Kidney (tissue), 14 donors: ENCODE results near the gene NFYC. TPM values are rescaled to one million over a fixed set of nuclear protein-coding genes. Genes with fewer than 3 reads are reported as not detected.

Experiments
- DNase-seq, 5 donors: peaks; one replicate each; pipeline ENCODE4 v3.0.0-alpha.2; 2013 to 2020
- FAIRE-seq: peaks from 2 replicates; lab custom pipeline; 2012; peaks lifted over from hg19 to GRCh38; lab: Jason Lieb, UNC
- H3K27ac ChIP-seq, 2 donors: one replicate each; pipeline ENCODE4 v1.7.0; 2013; ENCODE audit warnings: low read depth in 2 of 2, low read length in 2 of 2, inconsistent platforms in 1 of 2
- H3K27me3 ChIP-seq: one replicate; pipeline ENCODE4 v1.7.1; 2013; ENCODE audit warnings: low read length, inconsistent platforms; ENCODE audit not compliant: control insufficient read depth, insufficient read depth
- H3K36me3 ChIP-seq, 3 donors: one replicate each; pipeline versions ENCODE4 v1.7.0 to v1.7.1; 2013; ENCODE audit warnings: low read length in 3 of 3, control low read depth in 1 of 3, inconsistent platforms in 1 of 3; ENCODE audit not compliant: insufficient read depth in 3 of 3, control insufficient read depth in 2 of 3
- H3K4me1 ChIP-seq, 3 donors: one replicate each; pipeline versions ENCODE4 v1.7.0 to v1.7.1; 2013; ENCODE audit warnings: low read length in 3 of 3, inconsistent platforms in 1 of 3, low read depth in 1 of 3; ENCODE audit not compliant: control insufficient read depth in 2 of 3, insufficient read depth in 2 of 3
- H3K4me3 ChIP-seq, 3 donors: one replicate each; pipeline versions ENCODE4 v1.7.0 to v1.8.1; 2013; ENCODE audit warnings: low read length in 3 of 3, control low read depth in 1 of 3, inconsistent platforms in 1 of 3
- H3K9ac ChIP-seq, 3 donors: one replicate each; pipeline versions ENCODE4 v1.7.0 to v1.7.1; 2013; ENCODE audit warnings: low read length in 3 of 3, control low read depth in 1 of 3, inconsistent platforms in 1 of 3
- H3K9me3 ChIP-seq, 3 donors: one replicate each; pipeline versions ENCODE4 v1.7.0 to v1.7.1; 2013; ENCODE audit warnings: low read length in 3 of 3, control low read depth in 1 of 3, inconsistent platforms in 1 of 3; ENCODE audit not compliant: control insufficient read depth in 2 of 3, insufficient read depth in 1 of 3
- CTCF ChIP-seq: IDR thresholded peaks from 3 replicates; pipeline ENCODE4 v1.5.1; 2012; ENCODE audit warnings: mild to moderate bottlenecking, moderate library complexity, borderline replicate concordance; ENCODE audit not compliant: insufficient read depth; ENCODE audit errors: extremely low read depth
- intact Hi-C: fragments of 100-400 bp; cut with DNase I; formaldehyde crosslinking; loops from one replicate; pipeline ENCODE4 v1.11.1; 2022
- polyA plus RNA-seq: library from polyadenylated mRNA; stranded (reverse); fragments of 350-450 nt; fragmentation: Illumina TruSeq; extraction: RNeasy Lipid Tissue Mini Kit (QIAGEN cat#74804); gene quantifications from one replicate; pipeline ENCODE4 v1.2.3, GENCODE V29; 2014; ENCODE audit warnings: low read depth, low replicate concordance; ENCODE audit not compliant: insufficient read depth
- total RNA-seq: library from RNA; stranded (reverse); fragmentation: NEBNext Ultra II Directional; extraction: Animal tissue kit (Norgen Biotek cat#: 25700); gene quantifications from one replicate; pipeline ENCODE4 v1.2.1, GENCODE V29; 2021
- donor health status: control.
- donor health status: control.
- donor health status: control.
- donor health status: control.
- donor health status: control.
- donor health status: DM: yes; HTN: yes; CAD: no.
- donor health status: Normal renal cell carcinoma (clear cell type).

The NFYC gene
- total and polyA plus RNA-seq, 2 donors from 2014 or later, result 52.1 to 69.3 TPM

GRCh38 chr1:40743860-40744259 lies 52.4 kb downstream of the NFYC start:
- H3K4me3 ChIP-seq, result no peak overlapping the region
- H3K4me1 ChIP-seq, result peaks cover 2 to 12% (median 9%) of the 10 kb centered on the region in 3 donors
- H3K9ac ChIP-seq, result no peak overlapping the region
- no peak for FAIRE-seq
- intact Hi-C loops, result no loop called here
- H3K27ac ChIP-seq, result no peak overlapping the region
- no peak for DNase-seq
- H3K9me3 ChIP-seq, result no peaks in the 10 kb centered on the region
- H3K36me3 ChIP-seq, result peaks cover 11 to 29% (median 18%) of the 10 kb centered on the region in 3 donors
- no peak for TF ChIP-seq CTCF
- no peaks in the 10 kb centered on the region for H3K27me3 ChIP-seq

- H3K27me3 ChIP-seq, result no peaks in the 10 kb centered on the region
- no peak for TF ChIP-seq CTCF
- no peaks in the 10 kb centered on the region for H3K9me3 ChIP-seq
- H3K36me3 ChIP-seq, result peaks cover 6 to 28% (median 14%) of the 10 kb centered on the region in 3 donors
- no peak overlapping the region for H3K9ac ChIP-seq
- DNase-seq (no peak), FAIRE-seq (no peak)
- peaks cover 0 to 6% (median 6%) of the 10 kb centered on the region in 3 donors for H3K4me1 ChIP-seq
- H3K27ac ChIP-seq, result no peak overlapping the region
- H3K4me3 ChIP-seq, result no peak overlapping the region
- intact Hi-C loops, result no loop called here
Observed at GRCh38 chr1:40745176-40745575, 53.7 kb downstream of the NFYC start.

- FAIRE-seq, result no peak
- peaks cover 6 to 35% (median 14%) of the 10 kb centered on the region in 3 donors for H3K36me3 ChIP-seq
- no peaks in the 10 kb centered on the region for H3K27me3 ChIP-seq
- H3K4me1 ChIP-seq, result peaks cover 0 to 3% (median 0%) of the 10 kb centered on the region in 3 donors
- no peak for TF ChIP-seq CTCF
- intact Hi-C loops, result no loop called here
- no peak overlapping the region for H3K4me3 ChIP-seq
- DNase-seq, result no peak
- no peak overlapping the region for H3K9ac ChIP-seq
- H3K27ac ChIP-seq, result no peak overlapping the region
- no peaks in the 10 kb centered on the region for H3K9me3 ChIP-seq
Observed at GRCh38 chr1:40746344-40747090, 55.0 kb downstream of the NFYC start.
